Thyroid gland (tissue), 4 donors: Measurements from ENCODE around the gene SLC25A44.

Experiments
- CTCF ChIP-seq, 6 experiments: fragments of 200-600 bp in 3 of 6; fragments of 450-650 bp in 3 of 6; sonication (generic) in 3 of 6; IDR thresholded peaks; one replicate each; pipeline ENCODE4 v1.5.1; 2016 to 2019; ENCODE audit warnings: antibody characterized with exemption in 6 of 6, mild to moderate bottlenecking in 2 of 6, inconsistent platforms in 1 of 6, moderate library complexity in 1 of 6
- POLR2A ChIP-seq, 2 donors: fragments of 450-650 bp; IDR thresholded peaks; one replicate each; pipeline ENCODE4 v1.6.1; 2017; ENCODE audit warnings: antibody characterized with exemption in 2 of 2, mild to moderate bottlenecking in 2 of 2, moderate library complexity in 1 of 2

GRCh38 chr1:156157506-156157905 lies 36.4 kb upstream of the SLC25A44 start:
- TF ChIP-seq CTCF (IDR thresholded peaks at IDR 0.05) (no peak), POLR2A (IDR thresholded peaks at IDR 0.05) (no peak)
